Ovary (tissue), 3 donors: Measurements from ENCODE around the gene NPAS2.

ENCODE experiments used
- CTCF ChIP-seq, 3 donors: fragments of 450-650 bp in 2 of 3; fragments of 200-600 bp in 1 of 3; IDR thresholded peaks; one replicate each; pipeline versions ENCODE4 v1.5.1 to v1.8.0; 2016 to 2022; ENCODE audit warnings: antibody characterized with exemption in 3 of 3, mild to moderate bottlenecking in 1 of 3
- EP300 ChIP-seq: sonication (generic); formaldehyde crosslinking; IDR thresholded peaks from one replicate; pipeline ENCODE4 v1.6.1; 2017; ENCODE audit warnings: antibody characterized with exemption
- POLR2A ChIP-seq: fragments of 450-650 bp; IDR thresholded peaks from one replicate; pipeline ENCODE4 v1.6.1; 2017; ENCODE audit warnings: antibody characterized with exemption, mild to moderate bottlenecking, moderate library complexity
- donor health status: DM: no; HTN: no; CAD: no.

GRCh38 chr2:100821255-100821910, 1.4 kb downstream of the NPAS2 start:
- TF ChIP-seq CTCF (IDR thresholded peaks at IDR 0.05) (no peak), EP300 (no peak), POLR2A (no peak)
